GM12878 (cell line): Measurements from ENCODE around the gene MUSK. TPM values are rescaled to one million over a fixed set of nuclear protein-coding genes. Genes with fewer than 3 reads are reported as not detected.
A peak's percentile ranks its signal among the peaks of the same experiment; 100 is the strongest.

Experiments
- ATAC-seq: fragments of 200-7000 bp; cut with Tn5 transposase; 3 replicates; pipeline ENCODE4 v1.9.1; 2020; ENCODE audit warnings: mild to moderate bottlenecking, moderate library complexity
- BruUV-seq: library from RNA; stranded (reverse); fragments of 400-500 nt; replicated peaks from 2 replicates; lab custom pipeline; 2021; lab: Mats Ljungman, UMichigan
- CTCF ChIA-PET: fragments of 300-600 bp; sonication (Branson Sonifier 250); formaldehyde crosslinking; extraction: SDS; loops from one replicate; lab custom pipeline; 2021; ENCODE audit warnings: inconsistent platforms; lab: Yijun Ruan, JAX
- POLR2A ChIA-PET: fragments of 350-600 bp; formaldehyde crosslinking; extraction: SDS; loops from one replicate; lab custom pipeline; 2021; ENCODE audit warnings: inconsistent platforms; lab: Charles Lee
- RAD21 ChIA-PET: fragments of 300-600 bp; sonication (Branson Sonifier 250); formaldehyde crosslinking; loops from one replicate; lab custom pipeline; 2023; ENCODE audit warnings: antibody characterized with exemption; ENCODE audit not compliant: unreplicated experiment; lab: Charles Lee
- SMC1A ChIA-PET: fragments of 300-600 bp; sonication (Branson Sonifier 250); formaldehyde crosslinking; loops from one replicate; lab custom pipeline; 2023; ENCODE audit not compliant: unreplicated experiment, uncharacterized antibody; lab: Charles Lee
- DNase-seq: peaks from one replicate; pipeline ENCODE4 v3.0.0-alpha.2; 2011; ENCODE audit warnings: low read depth, low spot score
- FAIRE-seq: peaks from 3 replicates; lab custom pipeline; 2011; peaks lifted over from hg19 to GRCh38; lab: Jason Lieb, UNC
- H2AFZ ChIP-seq: 2 replicates; pipeline ENCODE4 v1.6.0; 2011; ENCODE audit warnings: low read depth, low read length, control low read depth; ENCODE audit not compliant: control insufficient read depth
- H3K27ac ChIP-seq: 2 replicates; pipeline ENCODE4 v1.5.1; 2011; ENCODE audit warnings: control low read depth; ENCODE audit not compliant: control insufficient read depth, insufficient read depth
- H3K27me3 ChIP-seq, 2 experiments: replicated peaks in 1 of 2; 2 replicates each; pipeline versions ENCODE4 v1.6.0 to v1.6.1; 2011; ENCODE audit warnings: low read length in 1 of 2; ENCODE audit not compliant: control insufficient read depth in 2 of 2, insufficient read depth in 2 of 2
- H3K36me3 ChIP-seq, 2 experiments: 2 replicates each; pipeline ENCODE4 v1.5.1; 2011; ENCODE audit warnings: low read length in 1 of 2; ENCODE audit not compliant: control insufficient read depth in 2 of 2, insufficient read depth in 2 of 2
- H3K4me1 ChIP-seq: 2 replicates; pipeline ENCODE4 v1.6.1; 2011; ENCODE audit warnings: mild to moderate bottlenecking, low read length, moderate library complexity, mixed read lengths; ENCODE audit not compliant: control insufficient read depth, insufficient read depth
- H3K4me2 ChIP-seq: 2 replicates; pipeline ENCODE4 v1.6.0; 2011; ENCODE audit warnings: control low read depth; ENCODE audit not compliant: control insufficient read depth, insufficient read depth
- H3K4me3 ChIP-seq: fragments of 200-600 bp; sonication (generic); 2 replicates; pipeline ENCODE4 v1.5.1; 2016
- H3K79me2 ChIP-seq: 2 replicates; pipeline ENCODE4 v1.6.0; 2011; ENCODE audit warnings: low read length; ENCODE audit not compliant: control insufficient read depth, insufficient read depth
- H3K9ac ChIP-seq: 2 replicates; pipeline ENCODE4 v1.8.0; 2011; ENCODE audit warnings: low read length, control low read depth, mixed read lengths; ENCODE audit not compliant: control insufficient read depth, insufficient read depth
- H3K9me3 ChIP-seq: replicated peaks from 3 replicates; pipeline ENCODE4 v1.5.1; 2011; ENCODE audit warnings: mild to moderate bottlenecking, low read length; ENCODE audit not compliant: control insufficient read depth, insufficient read depth
- H4K20me1 ChIP-seq: 2 replicates; pipeline ENCODE4 v1.6.0; 2011; ENCODE audit not compliant: control insufficient read depth, insufficient read depth
- CTCF ChIP-seq, 3 experiments: IDR thresholded peaks in 2 of 3; conservative IDR thresholded peaks in 1 of 3; 2 replicates each; pipeline ENCODE4 v1.5.1; 2011; ENCODE audit warnings: low read depth in 3 of 3, low read length in 3 of 3, mild to moderate bottlenecking in 3 of 3, control low read depth in 2 of 3, moderate library complexity in 2 of 3, inconsistent platforms in 1 of 3, mixed read lengths in 1 of 3; ENCODE audit not compliant: control insufficient read depth in 2 of 3, insufficient read depth in 1 of 3; ENCODE audit errors: extremely low read depth in 1 of 3
- GABPA ChIP-seq: IDR thresholded peaks from 2 replicates; pipeline ENCODE4 v1.6.1; 2014; ENCODE audit warnings: antibody characterized with exemption, low read depth, mild to moderate bottlenecking, inconsistent platforms
- PAX5 ChIP-seq: IDR thresholded peaks from 2 replicates; pipeline ENCODE4 v1.6.1; 2011; ENCODE audit warnings: low read depth, low read length, borderline replicate concordance
- PKNOX1 ChIP-seq: fragments of 450-650 bp; IDR thresholded peaks from 2 replicates; pipeline ENCODE4 v1.6.1; 2016; ENCODE audit warnings: mild to moderate bottlenecking
- TCF3 ChIP-seq: IDR thresholded peaks from 2 replicates; pipeline ENCODE4 v1.6.1; 2012; ENCODE audit warnings: low read depth, mild to moderate bottlenecking, low read length, borderline replicate concordance; ENCODE audit not compliant: insufficient read depth
- YBX1 ChIP-seq: fragments of 450-650 bp; IDR thresholded peaks from 2 replicates; pipeline ENCODE4 v1.6.1; 2016; ENCODE audit warnings: antibody characterized with exemption
- WGBS: methylation state at CpG from one replicate; pipeline ENCODE4 v1.1.6; 2016; ENCODE audit warnings: low lambda C conversion rate; ENCODE audit not compliant: insufficient replicate concordance, insufficient coverage; ENCODE audit errors: missing lambda C conversion rate; 5-methylcytosine and 5-hydroxymethylcytosine counted together
- in situ Hi-C: fragments of 300-500 bp; cut with MboI; formaldehyde crosslinking; loops from 9 replicates; pipeline ENCODE4 v1.14.3; 2018; ENCODE audit warnings: mixed read lengths
- intact Hi-C: fragments of 100-400 bp; cut with micrococcal nuclease; formaldehyde crosslinking; loops from one replicate; pipeline ENCODE4 v1.14.2; 2022; ENCODE audit not compliant: unreplicated experiment
- polyA plus RNA-seq, 11 experiments: library from polyadenylated mRNA; depleted of rRNA in 4 of 11; unstranded in 6 of 11; stranded (reverse) in 5 of 11; fragments of >200 nt; fragmentation: Nextera tagmentation in 4 of 11; fragmentation: Illumina TruSeq in 1 of 11; extraction: Ambion mirVana in 4 of 11; extraction: Trizol in 1 of 11; gene quantifications; 1 replicate in 1 of 11; 2 replicates in 10 of 11; pipeline versions ENCODE4 v1.2.1 to v1.2.3, GENCODE V29; 2011 to 2016; ENCODE audit warnings: inconsistent platforms in 2 of 11, missing spikeins in 2 of 11, low read depth in 1 of 11
- total RNA-seq, 4 experiments: library from RNA; depleted of rRNA in 3 of 4; stranded (reverse); fragments of >200 nt in 3 of 4; fragmentation: Illumina TruSeq in 1 of 4; extraction: Trizol in 1 of 4; gene quantifications; 2 replicates each; pipeline versions ENCODE4 v1.2.1 to v1.2.3, GENCODE V29; 2013 to 2021
- TF ChIP-seq, protein P1 (sequence below): fragments of 450-650 bp; IDR thresholded peaks from 2 replicates; pipeline ENCODE4 v1.6.1; 2017; ENCODE audit warnings: mild to moderate bottlenecking, moderate library complexity
- TF ChIP-seq, protein P2 (sequence below): IDR thresholded peaks from 2 replicates; pipeline ENCODE4 v1.6.1; 2012; ENCODE audit warnings: low read length, inconsistent platforms
- TF ChIP-seq, protein P3 (sequence below): fragments of 450-650 bp; formaldehyde crosslinking; IDR thresholded peaks from 2 replicates; pipeline ENCODE4 v1.5.0; 2022; ENCODE audit warnings: mild to moderate bottlenecking, missing genetic modification characterization

Gene MUSK
- total and polyA plus RNA-seq, 10 of the 15 experiments (the other 5 are each of a cell fraction or from before 2014, with no cell fraction given) = 0.04 to 0.19 (median 0.10) TPM; not detected in 5

GRCh38 chr9:110809038-110809595 lies 140.5 kb downstream of the MUSK start:
- peaks cover 18% of the 10 kb centered on the region for H3K4me1 ChIP-seq
- peaks cover 2% of the 10 kb centered on the region for H3K9me3 ChIP-seq
- H3K79me2 ChIP-seq = no peaks in the 10 kb centered on the region
- ChIA-PET SMC1A (interaction anchor here (0.7 to 2.0 kb wide), 8 partner anchors 10 to 231 kb away, joined by 3 to 11 read pairs (median 4); no protein-coding TSS in a partner anchor), POLR2A (interaction anchor here (0.6 to 0.7 kb wide), 2 partner anchors 195 to 655 kb away, joined by 3 read pairs; no protein-coding TSS in a partner anchor), CTCF (interaction anchor here (0.6 to 1.8 kb wide), 2 partner anchors 169 to 490 kb away, joined by 4 to 5 read pairs; no protein-coding TSS in a partner anchor), RAD21 (interaction anchor here (0.7 to 2.2 kb wide), 10 partner anchors 11 to 680 kb away, joined by 3 to 18 read pairs (median 6); no protein-coding TSS in a partner anchor)
- TSS peak; percentile 93 for BruUV-seq
- peak overlapping the region; percentile 72 for H3K4me2 ChIP-seq
- DNase-seq = peak; percentile 44
- 20% methylated on average over 3 of the region's 3 CpGs for WGBS
- in situ Hi-C loops = no loop called here
- no peaks in the 10 kb centered on the region for H4K20me1 ChIP-seq
- peak; percentile 67 for ATAC-seq
- H3K4me3 ChIP-seq = 0 out of 2 replicates have a peak overlapping the region, but pooled peaks have one; percentile 7
- H2AFZ ChIP-seq = peak overlapping the region; percentile 30; the same call in 1 of the 2 replicates
- H3K27ac ChIP-seq = peak overlapping the region; percentile 90
- H3K36me3 ChIP-seq = no peaks in the 10 kb centered on the region
- no peak overlapping the region for H3K9ac ChIP-seq
- intact Hi-C loops = loop anchor here (2.0 to 10.0 kb wide), 8 partner anchors 28 to 552 kb away; partner anchors contain the start of genes LPAR1 and TXN
- no peak for FAIRE-seq
- H3K27me3 ChIP-seq = no peaks in the 10 kb centered on the region
- TF ChIP-seq GABPA (no peak; the same call in 1 of the 2 replicates), PKNOX1 (peak; percentile 41), YBX1 (no peak), TCF3 (no peak), PAX5 (no peak), CTCF (IDR thresholded peaks at IDR 0.05 in 2 of 3, conservative IDR thresholded peaks at IDR 0.05 in 1 of 3; ENCODE audit: control insufficient read depth in 2 of 3, extremely low read depth in 1 of 3, insufficient read depth in 1 of 3, low read depth in 3 of 3, low read length in 3 of 3) (no peak)
- TF ChIP-seq, protein P1, sequence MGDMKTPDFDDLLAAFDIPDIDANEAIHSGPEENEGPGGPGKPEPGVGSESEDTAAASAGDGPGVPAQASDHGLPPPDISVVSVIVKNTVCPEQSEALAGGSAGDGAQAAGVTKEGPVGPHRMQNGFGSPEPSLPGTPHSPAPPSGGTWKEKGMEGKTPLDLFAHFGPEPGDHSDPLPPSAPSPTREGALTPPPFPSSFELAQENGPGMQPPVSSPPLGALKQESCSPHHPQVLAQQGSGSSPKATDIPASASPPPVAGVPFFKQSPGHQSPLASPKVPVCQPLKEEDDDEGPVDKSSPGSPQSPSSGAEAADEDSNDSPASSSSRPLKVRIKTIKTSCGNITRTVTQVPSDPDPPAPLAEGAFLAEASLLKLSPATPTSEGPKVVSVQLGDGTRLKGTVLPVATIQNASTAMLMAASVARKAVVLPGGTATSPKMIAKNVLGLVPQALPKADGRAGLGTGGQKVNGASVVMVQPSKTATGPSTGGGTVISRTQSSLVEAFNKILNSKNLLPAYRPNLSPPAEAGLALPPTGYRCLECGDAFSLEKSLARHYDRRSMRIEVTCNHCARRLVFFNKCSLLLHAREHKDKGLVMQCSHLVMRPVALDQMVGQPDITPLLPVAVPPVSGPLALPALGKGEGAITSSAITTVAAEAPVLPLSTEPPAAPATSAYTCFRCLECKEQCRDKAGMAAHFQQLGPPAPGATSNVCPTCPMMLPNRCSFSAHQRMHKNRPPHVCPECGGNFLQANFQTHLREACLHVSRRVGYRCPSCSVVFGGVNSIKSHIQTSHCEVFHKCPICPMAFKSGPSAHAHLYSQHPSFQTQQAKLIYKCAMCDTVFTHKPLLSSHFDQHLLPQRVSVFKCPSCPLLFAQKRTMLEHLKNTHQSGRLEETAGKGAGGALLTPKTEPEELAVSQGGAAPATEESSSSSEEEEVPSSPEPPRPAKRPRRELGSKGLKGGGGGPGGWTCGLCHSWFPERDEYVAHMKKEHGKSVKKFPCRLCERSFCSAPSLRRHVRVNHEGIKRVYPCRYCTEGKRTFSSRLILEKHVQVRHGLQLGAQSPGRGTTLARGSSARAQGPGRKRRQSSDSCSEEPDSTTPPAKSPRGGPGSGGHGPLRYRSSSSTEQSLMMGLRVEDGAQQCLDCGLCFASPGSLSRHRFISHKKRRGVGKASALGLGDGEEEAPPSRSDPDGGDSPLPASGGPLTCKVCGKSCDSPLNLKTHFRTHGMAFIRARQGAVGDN = no peak
- TF ChIP-seq, protein P2, sequence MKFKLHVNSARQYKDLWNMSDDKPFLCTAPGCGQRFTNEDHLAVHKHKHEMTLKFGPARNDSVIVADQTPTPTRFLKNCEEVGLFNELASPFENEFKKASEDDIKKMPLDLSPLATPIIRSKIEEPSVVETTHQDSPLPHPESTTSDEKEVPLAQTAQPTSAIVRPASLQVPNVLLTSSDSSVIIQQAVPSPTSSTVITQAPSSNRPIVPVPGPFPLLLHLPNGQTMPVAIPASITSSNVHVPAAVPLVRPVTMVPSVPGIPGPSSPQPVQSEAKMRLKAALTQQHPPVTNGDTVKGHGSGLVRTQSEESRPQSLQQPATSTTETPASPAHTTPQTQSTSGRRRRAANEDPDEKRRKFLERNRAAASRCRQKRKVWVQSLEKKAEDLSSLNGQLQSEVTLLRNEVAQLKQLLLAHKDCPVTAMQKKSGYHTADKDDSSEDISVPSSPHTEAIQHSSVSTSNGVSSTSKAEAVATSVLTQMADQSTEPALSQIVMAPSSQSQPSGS = no peak; the same call in 1 of the 2 replicates
- TF ChIP-seq, protein P3, sequence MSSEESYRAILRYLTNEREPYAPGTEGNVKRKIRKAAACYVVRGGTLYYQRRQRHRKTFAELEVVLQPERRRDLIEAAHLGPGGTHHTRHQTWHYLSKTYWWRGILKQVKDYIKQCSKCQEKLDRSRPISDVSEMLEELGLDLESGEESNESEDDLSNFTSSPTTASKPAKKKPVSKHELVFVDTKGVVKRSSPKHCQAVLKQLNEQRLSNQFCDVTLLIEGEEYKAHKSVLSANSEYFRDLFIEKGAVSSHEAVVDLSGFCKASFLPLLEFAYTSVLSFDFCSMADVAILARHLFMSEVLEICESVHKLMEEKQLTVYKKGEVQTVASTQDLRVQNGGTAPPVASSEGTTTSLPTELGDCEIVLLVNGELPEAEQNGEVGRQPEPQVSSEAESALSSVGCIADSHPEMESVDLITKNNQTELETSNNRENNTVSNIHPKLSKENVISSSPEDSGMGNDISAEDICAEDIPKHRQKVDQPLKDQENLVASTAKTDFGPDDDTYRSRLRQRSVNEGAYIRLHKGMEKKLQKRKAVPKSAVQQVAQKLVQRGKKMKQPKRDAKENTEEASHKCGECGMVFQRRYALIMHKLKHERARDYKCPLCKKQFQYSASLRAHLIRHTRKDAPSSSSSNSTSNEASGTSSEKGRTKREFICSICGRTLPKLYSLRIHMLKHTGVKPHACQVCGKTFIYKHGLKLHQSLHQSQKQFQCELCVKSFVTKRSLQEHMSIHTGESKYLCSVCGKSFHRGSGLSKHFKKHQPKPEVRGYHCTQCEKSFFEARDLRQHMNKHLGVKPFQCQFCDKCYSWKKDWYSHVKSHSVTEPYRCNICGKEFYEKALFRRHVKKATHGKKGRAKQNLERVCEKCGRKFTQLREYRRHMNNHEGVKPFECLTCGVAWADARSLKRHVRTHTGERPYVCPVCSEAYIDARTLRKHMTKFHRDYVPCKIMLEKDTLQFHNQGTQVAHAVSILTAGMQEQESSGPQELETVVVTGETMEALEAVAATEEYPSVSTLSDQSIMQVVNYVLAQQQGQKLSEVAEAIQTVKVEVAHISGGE (CRISPR knock-in tag) = no peak
